Lower lobe of right lung (tissue), 2 donors: ENCODE results near the gene SYT1. TPM values are rescaled to one million over a fixed set of nuclear protein-coding genes. Genes with fewer than 3 reads are reported as not detected.
A peak's percentile ranks its signal among the peaks of the same experiment; 100 is the strongest.

ENCODE experiments used
- ATAC-seq, 2 donors: fragments of 200-7000 bp; cut with Tn5 transposase; one replicate each; pipeline ENCODE4 v1.9.1; 2020 to 2022; ENCODE audit warnings: mild to moderate bottlenecking in 2 of 2, moderate library complexity in 2 of 2
- DNase-seq: peaks from one replicate; pipeline ENCODE4 v3.0.0-alpha.2; 2020
- H3K27ac ChIP-seq: fragments of 200-600 bp; one replicate; pipeline ENCODE4 v1.8.0; 2022
- H3K27me3 ChIP-seq: fragments of 200-600 bp; one replicate; pipeline ENCODE4 v1.8.0; 2022; ENCODE audit warnings: low read depth
- H3K36me3 ChIP-seq: fragments of 200-600 bp; one replicate; pipeline ENCODE4 v1.8.0; 2022; ENCODE audit warnings: mild to moderate bottlenecking
- H3K4me1 ChIP-seq: fragments of 200-600 bp; one replicate; pipeline ENCODE4 v1.8.0; 2022
- H3K4me3 ChIP-seq: fragments of 200-600 bp; one replicate; pipeline ENCODE4 v1.8.0; 2022; ENCODE audit warnings: mild to moderate bottlenecking
- H3K9me3 ChIP-seq: fragments of 200-600 bp; one replicate; pipeline ENCODE4 v1.8.0; 2022
- intact Hi-C: fragments of 100-400 bp; cut with DNase I; formaldehyde crosslinking; loops from one replicate; pipeline ENCODE4 v1.11.0; 2022
- total RNA-seq: library from RNA; stranded (reverse); fragmentation: NEBNext Ultra II Directional; extraction: Animal tissue kit (Norgen Biotek cat#: 25700); gene quantifications from one replicate; pipeline ENCODE4 v1.2.1, GENCODE V29; 2021
- TF ChIP-seq, protein P1 (sequence below): fragments of 200-600 bp; IDR thresholded peaks from one replicate; pipeline ENCODE4 v1.8.0; 2022; ENCODE audit warnings: antibody characterized with exemption, mild to moderate bottlenecking
- donor health status: DM: no; HTN: yes; CAD: no; lungs with severe emphysema.

The SYT1 gene
- total RNA-seq, 1 donor from 2014 or later, result 0.95 TPM

GRCh38 chr12:79411791-79412190 is 547.2 kb downstream of the SYT1 start:
- intact Hi-C loops, result no loop called here

DNA sequence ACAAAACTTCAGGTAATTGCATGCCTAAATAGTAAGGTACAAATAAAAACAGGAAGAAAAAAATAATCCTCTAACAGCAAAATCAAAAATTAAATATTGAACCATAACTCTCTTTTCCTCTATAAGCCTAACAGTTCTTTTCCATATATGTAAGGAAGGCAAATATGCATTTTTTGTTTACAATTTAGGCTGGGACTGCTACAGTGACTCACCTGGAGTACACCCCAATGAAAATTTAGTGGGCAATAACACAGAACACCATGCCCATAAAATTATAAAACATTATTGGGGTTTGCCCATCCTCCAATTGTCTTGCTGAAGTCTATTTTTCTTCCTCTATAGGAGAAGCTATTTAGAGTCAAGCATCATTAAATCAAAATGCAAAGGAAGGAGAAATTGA is 549.2 kb downstream of the SYT1 start:
- intact Hi-C loops, result no loop called here
- Histone ChIP-seq H3K27ac (no peak overlapping the region), H3K9me3 (no peaks in the 10 kb centered on the region), H3K36me3 (no peaks in the 10 kb centered on the region), H3K4me3 (no peak overlapping the region), H3K27me3 (no peaks in the 10 kb centered on the region), H3K4me1 (peaks cover 6% of the 10 kb centered on the region)
- no peak for ATAC-seq
- no peak for DNase-seq
- TF ChIP-seq, protein P1, sequence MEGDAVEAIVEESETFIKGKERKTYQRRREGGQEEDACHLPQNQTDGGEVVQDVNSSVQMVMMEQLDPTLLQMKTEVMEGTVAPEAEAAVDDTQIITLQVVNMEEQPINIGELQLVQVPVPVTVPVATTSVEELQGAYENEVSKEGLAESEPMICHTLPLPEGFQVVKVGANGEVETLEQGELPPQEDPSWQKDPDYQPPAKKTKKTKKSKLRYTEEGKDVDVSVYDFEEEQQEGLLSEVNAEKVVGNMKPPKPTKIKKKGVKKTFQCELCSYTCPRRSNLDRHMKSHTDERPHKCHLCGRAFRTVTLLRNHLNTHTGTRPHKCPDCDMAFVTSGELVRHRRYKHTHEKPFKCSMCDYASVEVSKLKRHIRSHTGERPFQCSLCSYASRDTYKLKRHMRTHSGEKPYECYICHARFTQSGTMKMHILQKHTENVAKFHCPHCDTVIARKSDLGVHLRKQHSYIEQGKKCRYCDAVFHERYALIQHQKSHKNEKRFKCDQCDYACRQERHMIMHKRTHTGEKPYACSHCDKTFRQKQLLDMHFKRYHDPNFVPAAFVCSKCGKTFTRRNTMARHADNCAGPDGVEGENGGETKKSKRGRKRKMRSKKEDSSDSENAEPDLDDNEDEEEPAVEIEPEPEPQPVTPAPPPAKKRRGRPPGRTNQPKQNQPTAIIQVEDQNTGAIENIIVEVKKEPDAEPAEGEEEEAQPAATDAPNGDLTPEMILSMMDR, result no peak

More at GRCh38 chr12:79411791-79412190, 547.2 kb downstream of the SYT1 start:
- Histone ChIP-seq H3K36me3 (no peaks in the 10 kb centered on the region), H3K4me3 (no peak overlapping the region), H3K27me3 (no peaks in the 10 kb centered on the region), H3K4me1 (peaks cover 13% of the 10 kb centered on the region), H3K9me3 (no peaks in the 10 kb centered on the region), H3K27ac (no peak overlapping the region)
- TF ChIP-seq, protein P1, result no peak
- DNase-seq (no peak), ATAC-seq (no peak)

- no peaks in the 10 kb centered on the region for H3K36me3 ChIP-seq
- ATAC-seq (peak; percentile 35 to 41), DNase-seq (no peak)
- intact Hi-C loops, result no loop called here
- H3K4me3 ChIP-seq, result no peak overlapping the region
- TF ChIP-seq, protein P1, result no peak
- H3K4me1 ChIP-seq, result peaks cover 6% of the 10 kb centered on the region
- no peaks in the 10 kb centered on the region for H3K9me3 ChIP-seq
- H3K27me3 ChIP-seq, result no peaks in the 10 kb centered on the region
- no peak overlapping the region for H3K27ac ChIP-seq
Observed at GRCh38 chr12:79414252-79414651, 549.7 kb downstream of the SYT1 start.

- Histone ChIP-seq H3K36me3 (no peaks in the 10 kb centered on the region), H3K4me3 (no peak overlapping the region), H3K4me1 (peaks cover 8% of the 10 kb centered on the region), H3K9me3 (no peaks in the 10 kb centered on the region), H3K27me3 (no peaks in the 10 kb centered on the region), H3K27ac (no peak overlapping the region)
- TF ChIP-seq, protein P1, result no peak
- intact Hi-C loops, result no loop called here
- DNase-seq (no peak), ATAC-seq (no peak)
Observed at GRCh38 chr12:79415321-79415720, 550.7 kb downstream of the SYT1 start.

GRCh38 chr12:79415746-79416435 is 551.3 kb downstream of the SYT1 start:
- H3K27ac ChIP-seq, result no peak overlapping the region
- no peak for DNase-seq

More at GRCh38 chr12:79415746-79416435, 551.3 kb downstream of the SYT1 start:
- no peak for ATAC-seq
- no peaks in the 10 kb centered on the region for H3K9me3 ChIP-seq
- peaks cover 12% of the 10 kb centered on the region for H3K4me1 ChIP-seq
- no peaks in the 10 kb centered on the region for H3K36me3 ChIP-seq
- H3K4me3 ChIP-seq, result no peak overlapping the region
- intact Hi-C loops, result no loop called here
- TF ChIP-seq, protein P1, result no peak
- no peaks in the 10 kb centered on the region for H3K27me3 ChIP-seq
